A673 (cell line): Measurements from ENCODE around the gene NLGN1. TPM values are rescaled to one million over a fixed set of nuclear protein-coding genes. Genes with fewer than 3 reads are reported as not detected.

ENCODE experiments used
- BruUV-seq: library from RNA; stranded (reverse); fragments of 400-500 nt; replicated peaks from 2 replicates; lab custom pipeline; 2021; lab: Mats Ljungman, UMichigan
- CTCF ChIA-PET: fragments of 300-600 bp; sonication (Branson Sonifier 250); formaldehyde crosslinking; loops from one replicate; lab custom pipeline; 2022; ENCODE audit warnings: antibody characterized with exemption; lab: Charles Lee
- POLR2A ChIA-PET: fragments of 300-600 bp; sonication (Branson Sonifier 250); formaldehyde crosslinking; loops from one replicate; lab custom pipeline; 2022; ENCODE audit warnings: antibody characterized with exemption; ENCODE audit not compliant: low non-redundant PET; lab: Charles Lee
- DNase-seq: peaks from one replicate; pipeline ENCODE4 v3.0.0-alpha.2; 2015; ENCODE audit warnings: low spot score
- H3K27ac ChIP-seq: fragments of 200-600 bp; sonication (generic); 2 replicates; pipeline ENCODE4 v1.5.1; 2016; ENCODE audit warnings: mixed run types, low read depth, mild to moderate bottlenecking, mixed read lengths, antibody characterized with exemption, low read length; ENCODE audit not compliant: poor library complexity, severe bottlenecking
- H3K27me3 ChIP-seq: fragments of 200-600 bp; sonication (generic); replicated peaks from 2 replicates; pipeline ENCODE4 v1.6.1; 2017; ENCODE audit warnings: mixed run types, low read depth, mild to moderate bottlenecking, mixed read lengths, antibody characterized with exemption, low read length; ENCODE audit not compliant: insufficient read depth, poor library complexity
- H3K36me3 ChIP-seq: fragments of 200-600 bp; sonication (generic); 2 replicates; pipeline ENCODE4 v1.6.1; 2016; ENCODE audit warnings: mixed run types, mild to moderate bottlenecking, mixed read lengths, antibody characterized with exemption, low read length; ENCODE audit not compliant: insufficient read depth, poor library complexity, severe bottlenecking
- H3K4me1 ChIP-seq: fragments of 200-600 bp; sonication (generic); 2 replicates; pipeline ENCODE4 v1.6.1; 2017; ENCODE audit warnings: mixed run types, mild to moderate bottlenecking, mixed read lengths, antibody characterized with exemption, low read length; ENCODE audit not compliant: insufficient read depth, poor library complexity, severe bottlenecking
- H3K4me3 ChIP-seq: fragments of 200-600 bp; sonication (generic); 2 replicates; pipeline ENCODE4 v1.5.1; 2016; ENCODE audit warnings: low read depth, mixed run types, mild to moderate bottlenecking, mixed read lengths, low read length; ENCODE audit not compliant: poor library complexity, severe bottlenecking
- H3K9me3 ChIP-seq: fragments of 200-600 bp; sonication (generic); 2 replicates; pipeline ENCODE4 v1.6.1; 2016; ENCODE audit warnings: mixed run types, low read depth, mild to moderate bottlenecking, mixed read lengths, antibody characterized with exemption, low read length; ENCODE audit not compliant: poor library complexity, severe bottlenecking
- EZH2 ChIP-seq: fragments of 200-600 bp; sonication (generic); IDR thresholded peaks from 2 replicates; pipeline ENCODE4 v1.6.1; 2017; ENCODE audit warnings: borderline replicate concordance, low read depth, mild to moderate bottlenecking, mixed read lengths, antibody characterized with exemption, low read length; ENCODE audit not compliant: poor library complexity, severe bottlenecking
- intact Hi-C: fragments of 100-400 bp; cut with micrococcal nuclease; formaldehyde crosslinking; loops from one replicate; pipeline ENCODE4 v1.10.0; 2022; ENCODE audit not compliant: unreplicated experiment
- total RNA-seq: library from RNA; stranded (reverse); gene quantifications from 2 replicates; pipeline ENCODE4 v1.2.3, GENCODE V29; 2021
- TF ChIP-seq, protein P1 (sequence below): fragments of 300-800, 200-600 bp; sonication (generic); conservative IDR thresholded peaks from 2 replicates; pipeline ENCODE4 v1.5.1; 2017; ENCODE audit warnings: low read depth, mild to moderate bottlenecking, antibody characterized with exemption, low read length, moderate library complexity, mixed read lengths

Gene NLGN1
- total RNA-seq, 1 experiment from 2014 or later = 0.39 TPM

DNA sequence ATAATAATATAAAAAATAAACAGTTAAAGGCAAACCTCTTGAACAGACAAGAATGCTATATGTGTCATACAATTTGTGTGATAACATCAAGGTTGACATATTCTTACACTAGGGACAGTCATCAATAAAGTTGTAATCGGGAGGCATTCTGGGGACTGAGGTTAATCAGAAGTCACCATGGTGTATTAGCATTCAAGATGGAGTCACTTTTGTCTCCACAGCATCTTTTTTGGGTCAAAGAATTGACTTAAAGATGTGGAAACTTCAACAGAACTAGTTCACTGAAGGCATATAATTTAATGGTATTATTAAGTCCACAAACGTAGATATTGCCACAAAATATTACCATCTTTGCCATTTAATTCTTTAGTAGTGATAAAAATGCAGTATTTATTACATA is 836.0 kb downstream of the NLGN1 start:
- no peaks in the 10 kb centered on the region for H3K36me3 ChIP-seq
- no peak overlapping the region for H3K27ac ChIP-seq
- H3K27me3 ChIP-seq = no peaks in the 10 kb centered on the region
- TF ChIP-seq EZH2 = no peak
- TF ChIP-seq, protein P1, sequence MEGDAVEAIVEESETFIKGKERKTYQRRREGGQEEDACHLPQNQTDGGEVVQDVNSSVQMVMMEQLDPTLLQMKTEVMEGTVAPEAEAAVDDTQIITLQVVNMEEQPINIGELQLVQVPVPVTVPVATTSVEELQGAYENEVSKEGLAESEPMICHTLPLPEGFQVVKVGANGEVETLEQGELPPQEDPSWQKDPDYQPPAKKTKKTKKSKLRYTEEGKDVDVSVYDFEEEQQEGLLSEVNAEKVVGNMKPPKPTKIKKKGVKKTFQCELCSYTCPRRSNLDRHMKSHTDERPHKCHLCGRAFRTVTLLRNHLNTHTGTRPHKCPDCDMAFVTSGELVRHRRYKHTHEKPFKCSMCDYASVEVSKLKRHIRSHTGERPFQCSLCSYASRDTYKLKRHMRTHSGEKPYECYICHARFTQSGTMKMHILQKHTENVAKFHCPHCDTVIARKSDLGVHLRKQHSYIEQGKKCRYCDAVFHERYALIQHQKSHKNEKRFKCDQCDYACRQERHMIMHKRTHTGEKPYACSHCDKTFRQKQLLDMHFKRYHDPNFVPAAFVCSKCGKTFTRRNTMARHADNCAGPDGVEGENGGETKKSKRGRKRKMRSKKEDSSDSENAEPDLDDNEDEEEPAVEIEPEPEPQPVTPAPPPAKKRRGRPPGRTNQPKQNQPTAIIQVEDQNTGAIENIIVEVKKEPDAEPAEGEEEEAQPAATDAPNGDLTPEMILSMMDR = no peak
- no peaks in the 10 kb centered on the region for H3K9me3 ChIP-seq
- intact Hi-C loops = no loop called here
- DNase-seq = no peak
- H3K4me3 ChIP-seq = no peak overlapping the region
- no peaks in the 10 kb centered on the region for H3K4me1 ChIP-seq
- CTCF ChIA-PET = no interaction called here
- BruUV-seq = no TSS peak
- POLR2A ChIA-PET = no interaction called here

DNA sequence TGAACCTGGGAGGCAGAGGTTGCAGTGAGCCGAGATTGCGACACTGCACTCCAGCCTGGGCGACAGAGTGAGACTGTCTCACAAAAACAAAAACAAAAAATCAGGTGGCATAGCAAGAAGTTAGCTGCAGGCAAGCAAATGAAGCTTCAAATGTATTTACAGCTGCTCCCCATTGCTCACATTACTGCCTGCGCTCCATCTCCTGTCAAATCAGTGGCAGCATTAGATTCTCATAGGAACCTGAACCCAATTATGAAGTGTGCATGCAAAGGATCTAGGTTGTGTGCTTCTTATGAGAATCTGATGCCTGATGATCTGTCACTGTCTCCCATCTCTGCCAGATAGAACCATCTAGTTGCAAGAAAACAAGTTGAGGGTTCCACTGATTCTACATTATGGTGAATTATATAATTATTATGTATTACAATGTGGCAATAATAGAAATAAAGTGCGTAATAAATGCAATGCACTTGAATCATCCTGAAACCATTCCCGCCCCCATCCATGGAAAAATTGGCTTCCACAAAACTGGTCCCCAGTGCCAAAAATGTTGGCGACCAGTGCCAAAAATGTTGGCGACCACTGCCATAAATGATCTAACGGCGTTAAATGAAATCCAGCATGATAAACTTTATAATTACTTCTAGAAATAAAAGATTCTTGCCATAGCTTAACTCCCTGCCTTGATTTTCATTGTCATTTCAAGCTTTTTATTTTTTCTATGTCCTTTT is 844.9 kb downstream of the NLGN1 start:
- intact Hi-C loops = no loop called here
- Histone ChIP-seq H3K27ac (no peak overlapping the region), H3K4me1 (no peaks in the 10 kb centered on the region), H3K27me3 (no peaks in the 10 kb centered on the region), H3K36me3 (no peaks in the 10 kb centered on the region), H3K4me3 (no peak overlapping the region), H3K9me3 (no peaks in the 10 kb centered on the region)
- ChIA-PET POLR2A (no interaction called here), CTCF (no interaction called here)
- BruUV-seq = no TSS peak
- TF ChIP-seq, protein P1 = no peak
- no peak for TF ChIP-seq EZH2
- no peak for DNase-seq

- Histone ChIP-seq H3K4me3 (no peak overlapping the region), H3K4me1 (peaks cover 3% of the 10 kb centered on the region), H3K27me3 (no peaks in the 10 kb centered on the region), H3K27ac (no peak overlapping the region), H3K36me3 (no peaks in the 10 kb centered on the region), H3K9me3 (no peaks in the 10 kb centered on the region)
- no peak for DNase-seq
- CTCF ChIA-PET = no interaction called here
- no TSS peak for BruUV-seq
- intact Hi-C loops = no loop called here
- TF ChIP-seq, protein P1 = no peak
- no peak for TF ChIP-seq EZH2
- POLR2A ChIA-PET = no interaction called here
Observed at GRCh38 chr3:174243171-174243570, 845.6 kb downstream of the NLGN1 start.
